KOPT-K1 (cell line): ENCODE results near the gene ITIH5.

ENCODE experiments used
- H3K27ac ChIP-seq: fragments of 200-600 bp; sonication (generic); 2 replicates; pipeline ENCODE4 v1.5.1; 2016; ENCODE audit warnings: antibody characterized with exemption, mild to moderate bottlenecking, low read depth, low read length; ENCODE audit not compliant: poor library complexity, severe bottlenecking
- H3K36me3 ChIP-seq: fragments of 200-600 bp; sonication (generic); 2 replicates; pipeline ENCODE4 v1.5.1; 2017; ENCODE audit warnings: antibody characterized with exemption, mild to moderate bottlenecking, low read length, moderate library complexity; ENCODE audit not compliant: insufficient read depth
- H3K9me3 ChIP-seq: fragments of 200-600 bp; sonication (generic); 2 replicates; pipeline ENCODE4 v1.5.1; 2017; ENCODE audit warnings: antibody characterized with exemption, low read length, mild to moderate bottlenecking; ENCODE audit not compliant: insufficient read depth, poor library complexity, severe bottlenecking

ITIH5 gene

DNA sequence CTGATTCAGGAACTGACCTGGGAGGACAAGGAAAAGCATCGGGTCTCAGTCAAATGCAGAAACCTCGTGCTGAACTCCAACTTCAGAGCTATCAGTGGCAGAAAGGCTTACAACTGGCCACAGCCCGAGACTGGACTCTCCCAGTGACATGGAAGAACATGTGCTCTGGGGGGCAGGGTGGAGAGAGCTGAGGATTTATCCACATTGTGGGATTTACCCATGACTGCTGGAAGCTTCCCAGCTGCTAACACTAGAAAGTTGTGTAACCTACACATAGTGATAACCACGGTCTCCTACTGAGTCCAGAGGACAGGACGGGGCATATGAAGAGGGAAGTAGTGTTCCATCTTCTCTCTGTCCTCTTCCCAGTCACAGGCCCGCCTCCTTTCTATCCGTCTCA is 103.4 kb downstream of the ITIH5 start:
- no peak overlapping the region for H3K27ac ChIP-seq
- H3K9me3 ChIP-seq: no peaks in the 10 kb centered on the region
- no peaks in the 10 kb centered on the region for H3K36me3 ChIP-seq

DNA sequence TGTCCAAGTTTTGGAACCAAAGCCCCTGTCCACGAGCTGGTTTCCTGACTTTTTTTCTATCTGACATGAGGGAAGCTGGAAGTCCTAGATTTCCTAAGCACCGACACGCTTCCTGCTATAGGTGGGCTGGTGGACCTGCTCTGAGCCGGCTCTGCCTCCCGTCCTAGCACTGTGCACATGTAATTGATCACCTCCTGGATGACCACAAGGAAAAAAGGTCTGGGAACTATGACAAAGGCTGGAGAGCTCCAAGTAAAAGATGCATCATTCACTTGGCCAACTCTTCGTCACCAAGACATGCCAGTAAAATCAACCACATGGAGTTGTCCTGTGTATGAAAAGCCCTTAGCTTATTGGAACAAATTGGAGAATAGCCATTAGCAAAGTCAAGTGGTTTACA is 104.8 kb downstream of the ITIH5 start:
- Histone ChIP-seq H3K27ac (no peak overlapping the region), H3K9me3 (no peaks in the 10 kb centered on the region), H3K36me3 (no peaks in the 10 kb centered on the region)

DNA sequence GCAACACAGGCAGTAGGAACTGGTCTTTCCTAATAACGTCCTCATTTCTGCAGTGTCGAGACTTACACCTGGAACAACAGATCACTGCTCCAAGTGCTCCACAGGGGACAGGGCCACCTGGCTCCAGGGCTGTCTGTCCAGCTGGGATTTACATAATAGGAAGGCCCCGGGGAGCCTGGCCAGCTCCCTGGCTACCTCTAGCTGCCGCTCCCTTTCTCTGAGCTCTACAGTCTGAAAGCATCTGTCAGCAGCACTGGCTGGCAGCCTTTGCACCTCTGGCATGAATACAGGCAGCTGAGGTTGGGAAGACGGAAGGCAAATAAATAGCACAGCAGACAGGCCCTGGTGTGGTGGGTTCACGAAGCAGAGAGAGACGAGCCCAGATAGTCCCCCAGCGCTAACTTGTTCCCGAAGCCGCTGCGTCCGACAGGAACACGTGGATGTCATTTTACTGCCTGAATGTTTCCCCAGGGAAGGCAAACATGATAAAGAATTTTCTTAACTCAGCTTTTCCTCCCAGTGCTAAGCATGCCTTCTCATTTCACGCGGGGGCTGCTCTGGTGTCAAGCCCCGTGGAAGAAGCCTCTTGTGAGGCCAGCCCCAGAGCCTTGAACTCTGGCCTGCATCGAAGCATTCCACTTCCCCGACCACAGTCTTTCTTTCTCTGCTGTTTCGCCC is 105.4 kb downstream of the ITIH5 start:
- no peaks in the 10 kb centered on the region for H3K36me3 ChIP-seq
- H3K27ac ChIP-seq: no peak overlapping the region
- H3K9me3 ChIP-seq: no peaks in the 10 kb centered on the region

DNA sequence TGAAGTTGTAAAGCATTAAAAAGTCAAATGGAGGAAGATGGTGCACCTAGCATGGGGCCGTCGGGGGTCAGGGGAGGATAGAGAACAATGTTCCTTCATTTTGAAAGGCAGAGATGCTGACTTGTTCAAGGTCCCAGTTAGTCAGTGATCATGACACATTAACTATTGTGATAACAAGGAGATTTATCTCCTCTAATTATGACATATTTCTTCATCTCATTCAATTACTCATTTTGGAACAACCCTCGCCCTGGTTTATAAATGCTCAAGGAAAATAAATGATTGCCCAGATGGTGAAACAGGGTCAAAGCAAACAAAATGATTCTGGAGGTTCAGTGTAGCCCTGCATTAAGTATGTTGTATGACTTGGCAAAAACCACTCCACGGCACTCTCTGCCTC is 106.2 kb downstream of the ITIH5 start:
- H3K36me3 ChIP-seq: no peaks in the 10 kb centered on the region
- no peaks in the 10 kb centered on the region for H3K9me3 ChIP-seq
- no peak overlapping the region for H3K27ac ChIP-seq

DNA sequence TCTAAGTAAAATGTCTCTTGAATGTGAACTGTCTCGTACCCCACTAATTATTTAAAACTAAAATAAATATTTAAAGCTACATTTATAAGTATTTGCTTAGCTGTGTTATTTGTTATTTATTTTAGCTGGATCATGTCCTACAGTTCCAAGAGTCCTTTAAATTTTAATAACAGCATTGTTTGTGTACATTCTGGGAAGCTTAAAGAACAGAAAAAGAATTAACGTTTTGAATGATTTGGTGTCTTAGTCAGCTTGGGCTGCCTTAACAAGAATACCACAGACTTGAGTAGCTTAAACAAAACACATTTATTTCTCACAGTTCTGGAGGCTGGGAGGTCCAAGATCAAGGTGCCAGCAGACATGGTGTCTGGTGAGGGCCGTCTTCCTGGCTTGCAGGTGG is 107.4 kb downstream of the ITIH5 start:
- H3K36me3 ChIP-seq: no peaks in the 10 kb centered on the region
- no peak overlapping the region for H3K27ac ChIP-seq
- no peaks in the 10 kb centered on the region for H3K9me3 ChIP-seq

DNA sequence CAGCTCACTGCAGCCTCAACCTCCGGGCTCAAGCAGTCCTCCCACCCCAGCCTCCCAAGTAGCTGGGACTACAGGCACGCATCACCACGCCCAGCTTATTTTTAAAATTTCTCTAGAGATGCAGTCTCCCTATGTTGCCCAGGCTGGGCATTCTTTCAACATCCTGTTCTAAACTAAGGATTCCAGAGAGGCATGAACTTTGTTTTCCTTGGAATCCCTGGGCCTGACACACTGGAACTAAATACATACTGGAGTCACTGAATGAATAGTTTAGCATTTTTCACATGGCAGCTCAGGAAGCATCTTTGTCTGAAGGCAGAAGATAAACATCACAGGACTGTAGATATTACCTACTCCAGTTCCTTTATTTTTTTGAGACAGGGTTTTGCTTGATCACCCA is 108.7 kb downstream of the ITIH5 start:
- H3K9me3 ChIP-seq: no peaks in the 10 kb centered on the region
- no peak overlapping the region for H3K27ac ChIP-seq
- H3K36me3 ChIP-seq: no peaks in the 10 kb centered on the region

DNA sequence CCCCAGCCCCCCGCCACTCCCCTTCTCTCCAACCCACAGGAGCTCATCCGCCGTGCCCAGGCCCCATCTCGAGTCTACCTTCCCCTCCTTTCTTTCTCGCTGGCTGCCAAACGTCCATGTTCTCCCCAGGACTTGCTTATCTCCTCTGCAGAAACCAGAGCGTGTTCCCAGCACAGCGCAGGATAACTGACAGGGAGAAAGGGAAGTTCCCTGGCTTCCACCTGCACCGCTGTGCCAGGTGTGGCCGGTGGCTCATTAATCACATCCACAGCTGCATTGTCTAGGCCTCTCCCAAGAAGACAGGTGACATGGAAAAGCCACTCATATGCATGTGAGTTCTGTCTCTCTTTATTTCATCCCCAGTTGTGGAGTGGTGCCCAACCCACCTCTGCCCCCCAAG is 113.2 kb downstream of the ITIH5 start:
- Histone ChIP-seq H3K27ac (no peak overlapping the region), H3K9me3 (no peaks in the 10 kb centered on the region), H3K36me3 (no peaks in the 10 kb centered on the region)

DNA sequence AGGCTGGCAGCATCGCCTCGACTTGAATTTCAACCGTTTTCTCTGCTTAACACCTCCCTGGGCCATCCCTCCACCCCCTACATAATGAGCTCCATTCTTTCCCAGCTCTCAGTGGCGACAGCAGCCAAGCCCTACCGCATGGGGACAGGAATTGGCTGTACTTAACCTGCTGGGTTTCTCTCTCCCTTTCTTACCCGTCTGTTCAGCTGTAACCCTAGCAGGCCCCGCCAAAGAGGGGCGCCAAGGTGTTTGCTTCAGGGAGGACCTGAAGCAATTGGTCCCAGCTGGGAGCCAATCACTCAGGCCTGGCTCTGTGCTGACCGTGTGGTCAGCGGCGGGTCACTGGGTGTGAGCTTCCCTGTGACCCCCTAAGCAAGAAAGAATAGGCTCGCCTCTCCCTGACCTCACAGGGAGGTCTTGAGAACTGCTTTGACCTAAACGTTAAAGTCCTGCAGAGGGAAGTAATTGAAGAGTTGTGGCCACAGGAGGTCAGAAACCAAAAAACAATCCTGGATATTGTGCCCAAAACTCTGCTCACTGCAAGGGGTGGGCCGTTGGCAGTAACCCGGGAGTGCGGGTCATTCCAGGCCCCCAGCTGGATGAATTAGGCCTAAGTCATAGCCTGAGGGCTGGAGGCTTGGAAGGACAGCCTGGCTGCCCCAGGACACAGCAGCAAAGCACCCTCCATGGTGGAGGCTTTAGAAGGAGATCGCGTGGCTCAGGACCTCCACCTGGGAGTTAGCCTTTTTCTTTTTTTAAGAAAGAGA is 114.6 kb downstream of the ITIH5 start:
- Histone ChIP-seq H3K27ac (no peak overlapping the region), H3K36me3 (no peaks in the 10 kb centered on the region), H3K9me3 (no peaks in the 10 kb centered on the region)

DNA sequence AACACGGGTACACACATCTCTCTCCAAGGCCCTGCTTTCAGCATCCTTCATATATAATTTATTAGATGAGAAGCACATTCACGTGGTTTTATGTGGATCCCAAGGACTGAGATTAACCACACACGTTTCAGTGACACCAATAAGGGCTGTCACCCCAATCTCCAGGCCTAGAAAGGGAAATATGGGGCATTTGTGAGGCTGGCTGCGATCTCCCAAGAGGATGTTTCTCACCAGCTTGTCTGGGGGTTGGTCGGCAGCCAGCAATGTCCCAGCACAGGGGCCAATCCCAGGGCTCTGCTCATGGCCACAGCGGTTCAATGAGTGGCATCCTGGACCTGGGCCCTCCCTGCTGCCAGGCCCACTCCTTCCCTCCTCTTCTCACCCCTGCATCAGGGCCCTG is 115.5 kb downstream of the ITIH5 start:
- no peaks in the 10 kb centered on the region for H3K36me3 ChIP-seq
- H3K27ac ChIP-seq: no peak overlapping the region
- no peaks in the 10 kb centered on the region for H3K9me3 ChIP-seq

DNA sequence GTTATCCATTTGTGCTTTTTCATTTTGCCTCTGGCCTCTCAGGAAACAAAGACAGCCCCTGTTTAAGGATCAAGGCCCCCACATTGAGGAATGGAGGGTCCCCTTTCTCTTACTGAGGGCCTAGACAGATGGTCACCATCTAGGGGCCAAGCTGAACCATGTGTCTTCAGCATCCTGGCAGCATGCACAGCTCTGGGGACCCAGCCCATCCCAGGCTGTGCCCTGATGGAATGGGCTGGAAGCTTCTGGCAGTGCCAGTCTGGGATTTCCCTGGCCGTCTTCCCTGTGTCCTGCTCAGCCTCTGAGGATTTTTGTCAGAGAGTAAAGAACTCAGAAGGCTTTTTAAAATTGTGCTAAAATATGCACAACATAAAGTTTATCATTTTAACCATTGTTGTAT is 116.8 kb downstream of the ITIH5 start:
- Histone ChIP-seq H3K27ac (no peak overlapping the region), H3K36me3 (no peaks in the 10 kb centered on the region), H3K9me3 (no peaks in the 10 kb centered on the region)

DNA sequence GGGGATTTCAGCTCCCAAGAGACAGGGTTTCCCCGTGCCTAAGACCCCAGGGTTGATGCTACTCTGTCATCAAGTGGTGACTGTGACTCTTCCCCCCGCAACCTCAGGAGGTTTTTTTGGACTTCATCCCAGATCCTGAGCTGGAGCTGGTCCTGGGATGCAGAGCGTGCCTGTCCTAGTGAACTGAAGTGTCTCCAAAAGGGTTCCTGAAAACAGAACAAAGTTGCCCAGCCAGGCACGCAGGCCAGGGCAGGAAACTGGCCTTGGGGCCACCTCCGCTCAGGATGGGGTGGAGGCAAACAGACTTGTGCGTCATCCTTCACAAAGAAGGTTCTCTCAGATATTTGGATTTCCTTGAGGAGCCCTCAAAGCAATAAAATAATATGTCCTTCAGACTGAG is 118.9 kb downstream of the ITIH5 start:
- no peaks in the 10 kb centered on the region for H3K36me3 ChIP-seq
- H3K9me3 ChIP-seq: no peaks in the 10 kb centered on the region
- H3K27ac ChIP-seq: no peak overlapping the region

DNA sequence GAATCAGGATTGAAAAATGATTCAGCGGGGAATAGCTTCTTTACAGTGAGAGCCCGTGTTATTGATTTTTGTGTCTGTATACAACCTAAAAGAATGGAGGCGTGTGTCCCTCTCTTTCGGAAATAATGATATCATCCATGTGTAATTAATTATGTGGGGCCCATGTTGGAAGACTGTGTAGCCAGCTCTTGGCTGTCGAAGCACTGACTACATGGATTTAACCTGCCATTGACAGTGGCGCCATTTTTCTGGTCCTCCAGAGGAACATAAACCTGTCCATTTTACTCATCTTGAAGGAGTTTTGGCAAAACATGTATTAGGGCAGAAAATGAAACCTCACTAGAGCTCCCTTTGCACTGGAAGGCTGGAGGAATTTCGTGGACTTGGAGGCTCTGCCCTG is 119.6 kb downstream of the ITIH5 start:
- Histone ChIP-seq H3K36me3 (no peaks in the 10 kb centered on the region), H3K9me3 (no peaks in the 10 kb centered on the region), H3K27ac (no peak overlapping the region)

DNA sequence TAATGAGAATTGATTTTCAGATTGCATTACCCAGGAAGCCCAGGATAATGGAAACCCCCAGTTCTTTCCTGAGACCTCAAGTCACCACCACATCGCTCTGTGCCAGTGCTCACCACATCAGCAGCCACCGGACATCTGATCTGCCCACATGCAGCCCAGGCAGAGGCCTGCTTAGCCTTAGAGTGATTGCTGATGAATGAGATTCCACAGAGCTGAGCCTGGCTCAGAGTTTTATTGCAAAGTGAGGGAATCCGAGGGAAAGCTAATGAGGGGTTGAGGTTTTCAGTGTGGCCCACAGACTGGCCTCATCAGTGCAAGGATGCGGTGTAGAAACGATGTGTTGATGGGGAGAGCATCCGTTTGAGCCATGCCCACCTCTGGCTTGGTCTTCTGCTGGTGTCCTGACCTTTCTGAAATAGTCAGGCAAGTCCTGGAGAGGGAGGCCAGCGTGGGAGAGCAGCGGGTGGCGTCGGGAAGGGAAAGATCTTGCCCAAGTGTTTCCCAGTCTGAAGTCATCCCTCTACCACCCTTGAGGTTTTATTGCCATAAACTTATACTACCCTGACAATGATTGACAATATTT is 120.3 kb downstream of the ITIH5 start:
- H3K9me3 ChIP-seq: no peaks in the 10 kb centered on the region
- H3K36me3 ChIP-seq: no peaks in the 10 kb centered on the region
- H3K27ac ChIP-seq: no peak overlapping the region

DNA sequence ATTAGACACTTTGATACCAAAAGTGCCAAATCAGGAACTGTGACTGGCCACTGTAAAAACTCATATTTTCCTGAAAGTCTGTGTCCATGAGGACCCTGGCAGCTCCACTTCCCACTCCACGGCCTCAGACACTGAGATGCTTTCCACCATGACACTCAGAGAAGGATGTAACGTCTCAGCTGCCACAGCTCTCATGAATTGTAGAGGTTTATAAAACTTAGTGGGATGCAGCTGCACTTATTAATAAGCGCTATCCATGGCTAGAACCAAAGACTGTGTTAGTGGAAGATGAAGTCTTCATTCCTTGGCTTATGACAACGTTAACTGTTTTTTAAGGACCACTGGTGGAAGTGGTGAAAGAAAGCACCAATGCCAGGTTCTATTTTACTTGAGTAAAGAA is 121.0 kb downstream of the ITIH5 start:
- no peaks in the 10 kb centered on the region for H3K36me3 ChIP-seq
- no peaks in the 10 kb centered on the region for H3K9me3 ChIP-seq
- no peak overlapping the region for H3K27ac ChIP-seq

DNA sequence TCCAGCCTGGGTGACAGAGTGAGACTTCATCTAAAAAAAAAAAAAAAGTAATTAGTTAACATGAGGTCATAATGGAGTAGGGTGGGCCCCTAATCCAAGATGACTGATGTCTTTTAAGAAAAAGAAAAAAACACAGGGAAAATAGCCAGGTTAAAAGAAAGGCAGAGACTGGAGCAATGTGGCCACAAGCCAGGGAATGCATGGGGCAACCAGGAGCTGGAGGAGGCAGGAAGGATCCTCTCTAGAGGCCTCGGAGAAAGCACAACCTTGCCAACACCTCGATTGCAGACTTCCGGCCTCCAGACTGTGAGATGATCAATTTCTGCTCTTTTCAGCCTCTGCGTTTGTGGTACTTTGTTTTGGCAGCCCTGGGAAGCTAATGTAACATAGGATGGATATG is 121.5 kb downstream of the ITIH5 start:
- H3K9me3 ChIP-seq: no peaks in the 10 kb centered on the region
- no peaks in the 10 kb centered on the region for H3K36me3 ChIP-seq
- H3K27ac ChIP-seq: no peak overlapping the region

DNA sequence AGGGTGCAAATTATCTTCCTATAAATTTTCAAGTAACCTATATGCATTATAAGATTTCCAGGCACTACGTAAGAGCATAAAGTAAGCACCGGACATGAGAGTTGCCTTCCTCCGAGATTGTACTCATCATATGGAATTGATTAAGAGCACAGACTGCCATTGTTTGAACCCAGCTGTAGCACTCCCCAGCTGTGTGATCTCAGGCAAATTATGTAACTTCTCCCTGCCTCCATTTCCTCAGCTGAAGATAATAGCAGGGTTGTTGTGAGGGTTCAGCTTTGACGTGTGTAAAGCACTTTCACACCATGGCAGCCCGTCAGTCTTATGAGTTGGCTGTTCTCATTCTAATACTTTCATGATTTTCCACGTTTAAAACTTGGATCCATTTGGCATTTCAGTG is 122.6 kb downstream of the ITIH5 start:
- Histone ChIP-seq H3K9me3 (no peaks in the 10 kb centered on the region), H3K36me3 (no peaks in the 10 kb centered on the region), H3K27ac (no peak overlapping the region)
